8988T (cell line): Measurements from ENCODE around the gene LTB4R.

Experiments used
- DNase-seq: peaks from one replicate; pipeline ENCODE4 v3.0.0; 2011

Gene LTB4R, protein sequence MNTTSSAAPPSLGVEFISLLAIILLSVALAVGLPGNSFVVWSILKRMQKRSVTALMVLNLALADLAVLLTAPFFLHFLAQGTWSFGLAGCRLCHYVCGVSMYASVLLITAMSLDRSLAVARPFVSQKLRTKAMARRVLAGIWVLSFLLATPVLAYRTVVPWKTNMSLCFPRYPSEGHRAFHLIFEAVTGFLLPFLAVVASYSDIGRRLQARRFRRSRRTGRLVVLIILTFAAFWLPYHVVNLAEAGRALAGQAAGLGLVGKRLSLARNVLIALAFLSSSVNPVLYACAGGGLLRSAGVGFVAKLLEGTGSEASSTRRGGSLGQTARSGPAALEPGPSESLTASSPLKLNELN

DNA sequence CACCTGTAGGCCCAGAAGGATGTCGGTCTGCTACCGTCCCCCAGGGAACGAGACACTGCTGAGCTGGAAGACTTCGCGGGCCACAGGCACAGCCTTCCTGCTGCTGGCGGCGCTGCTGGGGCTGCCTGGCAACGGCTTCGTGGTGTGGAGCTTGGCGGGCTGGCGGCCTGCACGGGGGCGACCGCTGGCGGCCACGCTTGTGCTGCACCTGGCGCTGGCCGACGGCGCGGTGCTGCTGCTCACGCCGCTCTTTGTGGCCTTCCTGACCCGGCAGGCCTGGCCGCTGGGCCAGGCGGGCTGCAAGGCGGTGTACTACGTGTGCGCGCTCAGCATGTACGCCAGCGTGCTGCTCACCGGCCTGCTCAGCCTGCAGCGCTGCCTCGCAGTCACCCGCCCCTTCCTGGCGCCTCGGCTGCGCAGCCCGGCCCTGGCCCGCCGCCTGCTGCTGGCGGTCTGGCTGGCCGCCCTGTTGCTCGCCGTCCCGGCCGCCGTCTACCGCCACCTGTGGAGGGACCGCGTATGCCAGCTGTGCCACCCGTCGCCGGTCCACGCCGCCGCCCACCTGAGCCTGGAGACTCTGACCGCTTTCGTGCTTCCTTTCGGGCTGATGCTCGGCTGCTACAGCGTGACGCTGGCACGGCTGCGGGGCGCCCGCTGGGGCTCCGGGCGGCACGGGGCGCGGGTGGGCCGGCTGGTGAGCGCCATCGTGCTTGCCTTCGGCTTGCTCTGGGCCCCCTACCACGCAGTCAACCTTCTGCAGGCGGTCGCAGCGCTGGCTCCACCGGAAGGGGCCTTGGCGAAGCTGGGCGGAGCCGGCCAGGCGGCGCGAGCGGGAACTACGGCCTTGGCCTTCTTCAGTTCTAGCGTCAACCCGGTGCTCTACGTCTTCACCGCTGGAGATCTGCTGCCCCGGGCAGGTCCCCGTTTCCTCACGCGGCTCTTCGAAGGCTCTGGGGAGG, at the start of gene LTB4R:
Gene LTB4R (plus strand): TSS at position 857 of the 959 bp plus-strand sequence. CDS start 4,150 bp downstream, outside the sequence.
- no peak for DNase-seq

DNA sequence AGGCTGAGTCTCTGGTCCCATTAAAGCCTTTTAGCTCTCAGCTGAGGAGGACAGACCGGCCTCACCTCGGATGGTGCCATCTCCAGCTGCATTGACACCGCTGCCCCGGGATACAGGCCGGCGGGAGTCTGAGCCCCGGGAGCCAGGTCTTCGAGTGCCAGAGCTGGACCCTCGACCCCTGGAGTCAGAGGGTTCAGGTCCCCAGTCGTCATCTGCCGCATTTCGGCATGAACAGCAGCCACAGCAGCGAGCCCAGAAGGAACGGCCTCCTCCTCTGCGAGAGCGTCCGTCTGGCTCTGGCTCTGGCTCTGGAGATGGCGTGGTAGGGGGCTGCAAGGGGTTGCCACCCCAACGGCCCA, 49.4 kb upstream of the LTB4R start:
- DNase-seq: no peak

DNA sequence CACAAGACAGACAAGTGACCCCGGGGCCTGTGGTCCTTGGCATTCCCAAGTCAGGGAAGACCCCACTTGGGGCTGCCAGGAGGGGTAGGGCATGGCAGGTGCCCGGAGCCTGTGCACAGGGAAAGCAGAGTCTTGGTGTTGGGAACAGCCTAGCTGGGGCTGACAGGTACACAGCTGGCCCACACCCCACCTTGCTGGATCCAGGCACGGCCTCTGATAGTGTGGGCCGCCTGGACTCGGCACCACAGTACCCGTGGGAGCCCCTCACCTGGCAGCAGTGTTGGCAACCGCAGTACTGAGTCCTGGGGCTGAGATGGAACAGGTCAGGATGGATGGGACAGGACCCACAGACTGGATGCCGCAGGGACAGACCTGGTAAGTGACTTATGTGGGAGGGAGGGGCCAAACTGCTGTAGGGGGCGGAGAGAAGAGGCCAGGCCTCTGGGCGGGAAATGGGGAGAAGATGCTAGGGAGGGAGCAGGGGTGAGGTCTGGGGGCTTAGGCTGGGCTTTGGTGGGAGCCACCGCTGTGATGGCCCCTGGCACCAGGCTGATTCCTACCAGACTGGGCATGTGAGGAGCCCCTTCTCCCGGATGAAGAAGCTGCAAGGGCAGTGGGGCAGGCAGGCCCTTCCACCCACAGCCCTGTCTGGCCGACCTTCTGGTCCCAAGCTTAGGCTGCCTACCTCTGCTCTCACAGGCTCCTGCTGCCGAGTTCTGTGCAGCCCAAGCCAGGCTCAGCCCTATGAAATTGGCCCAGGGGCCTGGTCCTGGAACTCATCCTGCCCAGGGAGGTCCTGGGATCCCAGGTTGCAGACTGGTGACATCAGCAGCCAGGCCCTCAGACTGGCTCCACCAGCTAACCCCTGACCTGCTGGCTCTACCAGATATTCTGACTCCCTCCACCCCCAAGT, 48.2 kb upstream of the LTB4R start, which contains the start of gene TGM1:
Gene TGM1 (minus strand): TSS at position 357 of the 913 bp plus-strand sequence. CDS start 825 bp downstream, outside the sequence.
- no peak for DNase-seq

DNA sequence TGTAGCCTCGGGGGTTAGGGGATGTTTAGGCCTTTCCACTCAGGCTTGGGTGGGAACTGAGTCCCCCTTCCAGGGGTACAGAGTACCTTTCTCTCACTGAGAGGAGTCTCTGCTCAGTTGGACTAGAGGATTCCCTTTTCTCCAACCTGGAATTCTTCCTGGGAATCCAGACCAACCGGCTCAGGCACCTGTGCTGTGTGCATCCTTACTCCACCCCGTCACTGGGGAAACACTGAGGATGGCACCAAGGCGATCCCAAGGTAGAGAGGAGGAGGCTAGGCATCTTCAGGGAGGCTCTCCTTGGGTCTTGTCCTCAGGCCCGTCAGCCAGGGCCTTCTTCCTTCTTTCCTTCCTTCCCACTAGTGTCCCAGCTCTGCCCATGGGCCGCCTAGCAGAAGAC, 47.5 kb upstream of the LTB4R start:
- DNase-seq: no peak

DNA sequence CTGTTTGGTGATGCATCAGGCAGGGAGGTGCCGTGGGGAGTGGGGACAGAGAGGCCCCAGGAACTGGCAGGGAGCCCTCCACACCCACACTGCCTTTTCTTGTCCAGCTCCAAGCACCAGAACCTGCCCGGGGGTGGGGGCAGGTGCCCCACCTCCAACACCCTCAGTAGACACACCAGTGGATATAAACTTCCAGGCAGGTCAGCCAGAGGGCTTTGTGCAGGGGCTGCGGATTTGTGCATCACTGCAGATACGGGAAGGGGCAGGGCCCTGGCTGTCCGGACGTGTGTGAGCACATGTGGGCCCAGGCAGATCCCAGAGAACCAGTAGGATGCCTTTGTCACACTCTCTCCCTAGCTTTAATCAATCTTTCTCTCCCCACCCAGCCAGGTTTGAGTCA, 47.0 kb upstream of the LTB4R start:
- DNase-seq: no peak

DNA sequence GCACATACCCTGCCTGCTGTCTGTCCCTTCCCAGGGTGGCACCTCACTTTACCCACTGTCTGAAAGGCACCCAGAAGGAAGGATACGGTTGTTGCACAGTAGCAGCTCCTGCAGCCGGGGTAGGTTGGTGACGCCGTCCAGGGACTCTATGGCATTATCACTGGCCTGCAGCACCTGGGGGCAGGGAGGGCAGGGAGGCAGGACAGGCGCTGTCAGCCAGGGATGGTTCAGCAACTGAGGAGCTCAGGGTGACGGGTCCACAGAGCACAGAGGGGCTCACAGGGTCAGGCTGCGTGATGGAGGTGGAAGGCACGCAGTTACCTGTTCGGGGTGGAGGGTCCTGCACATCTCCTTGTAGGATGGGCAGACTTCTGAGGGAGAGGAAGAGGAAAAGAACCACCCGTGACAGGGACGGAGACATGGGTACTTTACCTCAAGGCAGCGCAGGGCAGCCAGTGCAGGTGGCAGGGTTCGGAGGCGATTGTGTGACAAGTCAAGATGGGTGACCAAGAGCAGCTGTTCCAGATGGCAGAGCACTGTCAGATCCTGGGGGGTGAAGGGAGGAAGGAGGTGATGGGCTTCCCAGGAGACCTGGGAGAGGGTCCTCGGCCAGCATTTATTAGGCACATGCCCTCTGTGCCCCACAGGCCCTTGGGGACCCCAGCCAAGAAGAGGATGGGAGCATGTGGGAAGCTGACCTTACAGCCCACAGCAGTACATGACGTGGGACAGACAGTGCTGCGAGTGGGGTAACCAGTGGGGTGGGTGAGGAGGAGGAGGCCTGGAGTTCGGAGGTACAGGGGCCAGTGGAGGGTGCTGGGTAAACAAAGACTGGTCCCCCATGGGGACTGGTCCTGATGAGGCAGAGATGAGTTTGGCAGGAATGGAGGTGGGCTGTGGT, 44.7 kb upstream of the LTB4R start:
- DNase-seq: no peak

DNA sequence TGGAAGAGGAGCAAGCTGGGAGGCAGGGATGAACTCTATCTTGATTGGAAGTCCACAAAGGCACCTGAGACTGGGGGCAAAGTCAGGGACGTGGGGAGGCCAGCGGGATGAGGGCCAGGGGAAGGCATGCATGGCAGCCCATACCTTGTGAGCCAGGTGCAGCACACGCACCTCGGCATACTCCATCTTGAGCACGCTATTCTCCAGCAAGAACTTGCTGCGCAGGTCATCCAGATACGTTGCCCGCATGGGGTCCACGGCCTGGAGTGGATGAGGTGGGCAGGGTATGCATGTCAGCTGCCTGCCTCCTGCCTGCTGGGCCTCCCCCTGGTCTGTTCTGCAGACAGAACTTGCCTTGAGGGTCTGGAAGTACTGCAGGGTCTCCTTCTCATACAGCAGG, 43.8 kb upstream of the LTB4R start:
- DNase-seq: no peak

DNA sequence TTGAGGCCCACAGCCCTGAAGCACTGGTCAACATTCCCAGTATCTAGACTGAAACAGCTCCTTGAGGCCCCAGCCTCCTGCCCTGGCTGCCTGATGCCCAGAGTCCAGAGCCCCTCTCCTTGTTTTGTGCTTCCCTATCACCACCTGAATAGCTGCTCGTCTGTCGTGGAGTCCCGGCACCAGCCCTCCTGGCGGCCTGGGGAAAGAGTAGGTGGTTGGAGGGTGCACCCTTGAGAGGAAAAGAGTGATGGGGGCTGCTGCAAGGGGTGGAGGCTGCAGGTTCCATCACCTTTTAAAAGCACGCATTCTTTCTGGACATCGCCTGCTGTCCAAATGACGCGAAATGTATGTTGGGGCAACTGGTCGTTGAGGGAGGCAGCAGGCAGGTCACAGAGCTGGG, 43.1 kb upstream of the LTB4R start:
- no peak for DNase-seq

DNA sequence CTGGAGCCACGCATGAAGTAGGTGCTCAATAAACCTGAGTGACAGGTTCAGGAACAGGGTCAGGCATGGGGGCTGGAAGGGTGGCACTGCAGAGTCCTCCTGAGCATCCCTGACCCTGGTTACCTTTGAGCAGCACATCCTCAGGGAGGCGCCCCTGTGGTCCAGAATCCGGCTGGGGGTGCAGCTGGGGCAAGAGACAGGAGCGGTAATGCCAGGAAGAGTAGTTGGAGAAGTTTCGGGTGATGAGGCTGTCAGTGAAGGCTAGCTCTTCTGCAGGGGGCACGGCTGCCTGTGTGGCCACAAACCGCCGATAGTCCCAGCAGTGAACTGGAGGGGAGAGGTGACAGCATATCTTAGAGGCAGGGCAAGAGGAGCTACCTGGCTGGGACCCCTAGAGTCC, 41.9 kb upstream of the LTB4R start:
- DNase-seq: no peak

DNA sequence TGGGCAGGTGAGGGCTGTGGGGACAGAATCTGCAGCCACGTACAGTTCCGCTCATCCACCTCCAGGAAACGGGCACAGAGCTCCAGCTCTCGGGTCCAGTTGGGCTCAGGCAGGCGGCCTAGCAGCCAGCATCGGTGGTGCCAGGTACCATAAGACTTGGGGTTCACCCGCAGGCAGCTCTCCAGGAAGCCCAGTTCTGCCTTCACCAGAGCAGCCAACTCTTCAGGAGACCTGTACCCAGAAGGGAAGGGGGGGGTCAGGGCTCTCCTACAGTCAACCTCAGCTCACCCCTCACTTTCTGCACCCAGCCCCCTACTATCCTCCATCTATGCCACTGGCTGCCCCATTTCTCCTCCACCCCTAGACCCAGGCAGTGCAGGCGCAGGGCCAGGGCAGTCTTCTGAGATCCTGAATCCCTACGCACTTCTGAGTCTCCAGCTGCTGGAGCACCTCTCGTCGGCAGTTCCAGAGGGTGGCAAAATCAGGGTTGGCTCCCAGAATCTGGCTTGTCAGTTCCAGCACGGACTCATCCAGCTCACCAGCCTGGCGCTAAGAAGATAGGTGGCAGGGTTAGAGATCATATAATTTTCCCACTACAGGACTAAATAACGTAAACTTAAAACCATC, 41.3 kb upstream of the LTB4R start:
- DNase-seq: no peak

DNA sequence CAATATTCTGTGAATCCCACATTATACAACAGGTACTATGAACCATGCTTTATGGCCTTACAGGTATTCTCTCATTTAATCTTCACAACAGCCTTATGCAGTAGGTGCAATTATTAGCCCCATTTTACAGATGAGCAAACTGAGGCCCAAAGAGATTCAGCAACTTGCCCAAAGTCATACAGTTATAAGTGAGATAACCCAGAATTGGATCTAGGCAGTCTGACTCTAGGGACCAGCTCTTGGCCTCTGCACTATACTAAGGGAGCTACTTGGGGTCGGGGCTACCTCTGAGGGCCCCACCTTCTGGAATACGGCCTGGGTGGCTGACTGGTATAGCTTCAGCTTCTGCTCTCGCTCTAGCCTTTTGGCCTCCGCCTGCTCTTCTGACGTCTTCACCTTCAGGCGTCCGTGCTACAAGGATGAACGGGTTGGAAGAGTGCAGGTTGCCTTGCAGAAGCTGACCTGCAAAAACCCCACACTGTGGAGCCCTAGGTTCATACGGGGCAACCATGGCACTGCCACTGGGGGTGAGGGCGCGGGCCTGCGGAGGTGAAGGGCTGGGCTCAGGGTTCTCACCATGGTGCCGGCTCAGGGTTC, 40.7 kb upstream of the LTB4R start:
- DNase-seq: no peak

DNA sequence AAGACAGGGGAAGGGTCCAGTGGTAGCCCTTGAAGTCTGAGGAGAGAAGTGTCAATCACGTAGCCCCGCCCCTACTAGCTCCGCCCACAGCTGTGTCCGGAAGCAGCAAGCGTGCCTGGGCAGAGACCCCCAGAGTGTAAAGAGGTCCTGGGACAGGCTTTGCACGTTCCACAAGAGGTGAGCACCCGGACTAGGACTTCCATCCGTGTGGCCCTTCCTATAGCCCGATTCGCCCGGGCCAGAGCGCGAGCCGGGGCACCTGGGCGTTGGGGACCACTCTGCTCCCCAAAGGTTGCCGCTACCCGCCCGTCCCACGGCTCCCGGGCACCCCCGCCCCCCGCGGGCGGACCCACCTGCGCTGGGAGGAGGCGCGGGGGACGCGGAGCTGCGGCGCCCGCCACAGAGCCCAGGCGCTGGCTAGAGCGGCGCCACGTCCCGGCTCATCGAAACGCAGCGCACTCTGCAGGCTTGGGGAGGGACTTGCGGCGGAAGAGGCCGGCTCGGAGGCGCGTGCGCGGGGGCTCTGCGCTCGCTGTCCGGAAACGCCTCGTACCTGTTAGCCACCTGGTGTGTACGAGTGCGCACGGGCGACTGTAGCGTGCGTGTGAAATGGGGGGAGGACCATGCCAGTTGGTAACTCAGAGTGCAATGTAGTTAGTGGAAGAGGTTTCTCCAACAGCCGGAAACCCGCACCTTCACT, 40.0 kb upstream of the LTB4R start, which contains the start of gene RABGGTA:
Gene RABGGTA (minus strand): TSS at position 464 of the 700 bp plus-strand sequence. CDS start 482 bp downstream, outside the sequence.
- DNase-seq: peak; percentile 88

DNA sequence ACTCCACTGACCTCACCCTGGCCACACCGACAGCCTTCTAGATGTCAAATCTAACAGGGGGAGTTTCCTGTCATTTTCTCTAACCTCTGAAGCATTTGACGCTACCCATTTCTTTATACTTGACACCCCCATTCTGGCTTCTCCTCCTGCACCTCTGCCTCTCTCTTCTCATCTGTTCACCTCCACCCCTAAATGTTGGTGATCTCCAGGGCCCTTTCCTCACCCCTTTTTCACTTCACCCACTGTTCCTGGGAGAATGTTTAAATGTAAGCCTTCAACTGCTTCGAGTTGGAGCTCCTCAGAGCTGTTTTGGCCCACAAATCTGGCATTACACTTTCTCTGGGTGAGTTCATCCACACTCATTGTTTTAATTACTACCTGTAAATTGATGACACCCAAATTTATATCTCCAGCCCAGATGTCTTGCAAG, 39.5 kb upstream of the LTB4R start:
- no peak for DNase-seq

DNA sequence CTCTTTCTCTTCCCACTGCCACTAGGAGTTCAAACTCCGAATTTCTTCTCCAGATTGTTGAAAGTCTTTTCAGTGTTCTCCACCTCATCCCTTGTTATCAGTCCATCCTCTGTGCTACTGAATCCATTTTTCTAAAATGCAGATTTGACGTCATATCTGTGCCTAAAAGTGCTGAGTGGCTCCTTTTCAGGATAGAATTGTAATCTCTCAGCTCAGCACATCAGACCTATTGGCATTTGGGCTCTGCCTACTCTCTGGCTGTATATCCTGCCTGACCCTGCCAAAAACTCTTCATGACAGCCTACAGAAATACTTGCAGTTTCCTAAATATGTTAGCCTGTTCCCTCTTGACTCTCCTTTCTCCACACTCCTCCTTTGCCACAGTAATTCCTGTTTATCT, 38.8 kb upstream of the LTB4R start:
- no peak for DNase-seq

DNA sequence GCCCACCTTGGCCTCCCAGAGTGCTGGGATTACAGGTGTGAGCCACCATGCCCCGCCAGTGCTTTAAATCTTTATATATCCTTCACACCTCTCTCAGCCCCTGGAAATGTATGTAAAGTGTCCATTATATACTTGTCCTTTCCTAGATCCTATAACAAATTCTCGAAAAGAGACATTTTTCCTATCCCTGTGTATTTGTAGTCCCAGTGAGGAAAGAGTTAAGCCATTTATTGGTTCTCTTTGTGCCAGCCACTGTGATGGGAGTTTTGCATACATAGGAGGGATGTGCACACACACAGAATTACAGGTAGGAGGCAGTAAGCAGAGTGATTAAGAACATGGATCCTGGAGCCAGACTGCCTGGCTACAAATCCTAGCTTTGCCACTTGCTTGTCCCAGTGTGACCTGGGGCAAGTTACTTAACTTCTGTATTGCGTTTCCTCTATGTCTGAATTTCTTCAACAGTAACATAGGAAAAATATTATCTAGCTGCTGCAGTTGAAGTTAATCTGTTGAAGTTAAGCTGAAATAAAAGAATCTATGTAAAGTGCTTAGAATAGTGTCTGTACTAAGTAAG, 37.8 kb upstream of the LTB4R start:
- DNase-seq: no peak

DNA sequence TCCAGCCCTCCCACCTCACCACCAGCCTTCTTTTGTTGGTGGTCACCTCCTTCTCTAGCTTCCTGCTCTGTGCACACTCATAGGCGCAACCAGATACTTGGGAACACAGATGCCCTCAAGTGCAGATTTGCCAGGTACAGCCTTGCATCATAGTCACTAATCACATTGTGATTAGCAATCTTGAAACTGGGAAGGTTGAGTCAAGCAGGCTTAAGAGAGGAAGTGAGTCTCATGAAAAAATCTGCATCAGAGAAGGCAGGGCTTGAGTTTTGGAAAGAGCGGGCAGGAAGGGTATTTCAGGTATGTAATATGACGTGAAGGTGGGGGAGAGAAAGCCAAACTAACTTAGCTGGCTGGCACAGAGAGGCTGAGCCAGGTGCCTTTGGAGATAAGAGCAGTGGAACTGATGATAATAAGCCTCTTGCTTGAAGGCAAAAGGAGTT, 37.2 kb upstream of the LTB4R start:
- no peak for DNase-seq

DNA sequence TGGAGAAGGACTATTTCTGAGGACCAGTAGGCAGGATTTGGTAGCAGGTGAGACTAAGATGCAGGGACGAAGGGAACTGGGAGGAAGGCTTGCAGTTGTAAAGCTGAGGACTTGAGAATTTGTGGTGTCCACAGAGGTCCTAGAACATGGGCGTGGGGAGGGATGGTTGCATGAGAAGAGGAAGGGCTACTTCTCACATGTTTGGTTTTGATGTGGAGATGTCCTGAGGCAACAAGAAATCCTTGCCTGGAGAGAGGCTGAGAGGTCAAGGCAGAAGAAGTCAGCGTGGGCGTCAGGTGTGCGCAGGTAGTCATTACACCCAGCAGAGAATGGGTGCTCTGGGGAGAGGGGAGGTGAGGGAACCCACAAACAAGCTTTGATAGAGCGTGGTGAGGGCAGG, 34.2 kb upstream of the LTB4R start:
- no peak for DNase-seq

DNA sequence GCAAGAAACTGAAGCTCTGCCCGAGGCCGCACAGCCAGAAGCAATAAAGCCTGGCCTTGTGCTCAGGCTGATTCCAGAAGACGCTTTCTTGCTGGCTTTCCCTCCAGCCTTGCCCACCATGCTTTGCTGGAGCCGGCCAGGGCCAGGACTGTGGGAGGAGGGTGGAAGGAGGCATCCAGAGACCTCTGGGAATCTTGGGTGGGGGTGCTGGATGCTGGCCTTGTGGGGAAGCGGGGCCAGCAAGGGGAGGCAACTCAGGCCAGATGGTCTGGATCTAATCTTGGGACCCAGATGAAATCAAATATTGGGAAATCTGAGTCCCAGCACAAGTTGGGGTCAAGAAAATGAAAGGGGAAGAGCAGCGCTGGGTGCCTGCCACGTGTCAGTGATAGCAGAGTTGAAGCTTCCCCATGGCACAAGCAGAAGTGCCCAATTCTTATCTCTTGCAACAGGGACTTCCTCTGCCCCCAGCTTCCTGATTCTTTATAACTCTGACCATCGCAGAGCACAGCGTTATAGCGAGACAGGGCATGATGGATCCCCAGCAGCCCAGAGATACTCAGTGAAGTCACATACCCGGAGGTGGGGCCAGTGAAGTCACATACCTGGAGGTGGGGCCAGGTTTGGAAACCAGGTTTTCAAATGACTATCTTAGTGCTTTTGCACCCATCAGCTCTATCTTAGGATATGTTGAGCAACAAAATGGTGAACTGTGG, 33.5 kb upstream of the LTB4R start:
- no peak for DNase-seq

DNA sequence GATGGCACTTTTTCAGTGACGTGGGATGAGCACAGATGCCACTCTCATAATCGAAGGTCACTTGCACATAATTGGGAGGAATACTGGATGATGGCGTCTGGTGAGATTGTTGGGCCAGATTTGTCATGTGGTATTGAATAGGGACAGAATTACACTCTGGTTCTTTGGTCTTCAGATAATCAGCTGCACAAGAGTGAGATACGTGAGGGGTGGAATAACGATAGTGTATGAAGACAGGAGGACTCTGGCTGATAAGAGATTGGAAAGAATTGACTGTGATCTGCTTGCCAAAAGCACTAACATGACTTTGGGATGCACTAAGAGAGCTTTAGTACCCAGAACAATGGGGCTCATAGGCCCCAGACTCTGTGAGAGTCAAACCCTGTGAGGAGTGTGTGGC, 32.9 kb upstream of the LTB4R start:
- no peak for DNase-seq
